HepG2 (cell line): ENCODE measurements around the gene SPTAN1. TPM values are rescaled to one million over a fixed set of nuclear protein-coding genes. Genes with fewer than 3 reads are reported as not detected.

Source experiments
- ATAC-seq: fragments of 200-7000 bp; cut with Tn5 transposase; 3 replicates; pipeline ENCODE4 v1.9.1; 2020; ENCODE audit warnings: mild to moderate bottlenecking, moderate library complexity
- BruUV-seq: library from RNA; stranded (reverse); fragments of 400-500 nt; replicated peaks from 2 replicates; lab custom pipeline; 2021; lab: Mats Ljungman, UMichigan
- CTCF ChIA-PET: fragments of 300-600 bp; formaldehyde crosslinking; extraction: SDS; loops from one replicate; lab custom pipeline; 2021; ENCODE audit warnings: low total read pairs, inconsistent platforms, low intra/inter-chr PET ratio; lab: Yijun Ruan, JAX
- POLR2A ChIA-PET: fragments of 350-600 bp; sonication (Branson Sonifier 250); formaldehyde crosslinking; loops from one replicate; lab custom pipeline; 2020; ENCODE audit warnings: antibody characterized with exemption, inconsistent platforms; lab: Yijun Ruan, JAX
- DNase-seq: peaks from one replicate; pipeline ENCODE4 v3.0.0-alpha.2; 2015; ENCODE audit warnings: low spot score
- FAIRE-seq: peaks from 3 replicates; lab custom pipeline; 2011; peaks lifted over from hg19 to GRCh38; lab: Jason Lieb, UNC
- H2AFZ ChIP-seq: one replicate; pipeline ENCODE4 v1.6.1; 2011; ENCODE audit warnings: low read length, inconsistent platforms
- H3K27ac ChIP-seq: fragments of 300-600 bp; 3 replicates; pipeline ENCODE4 v1.8.0; 2011; ENCODE audit warnings: mixed run types, mild to moderate bottlenecking, mixed read lengths, low read length, inconsistent platforms; ENCODE audit not compliant: insufficient read depth; ENCODE audit errors: extremely low read length
- H3K27me3 ChIP-seq, 2 experiments: fragments of 200-600 bp in 1 of 2; 2 replicates in 1 of 2; 3 replicates in 1 of 2; pipeline versions ENCODE4 v1.6.0 to v1.8.0; 2011; ENCODE audit warnings: low read length in 2 of 2, mild to moderate bottlenecking in 2 of 2, moderate library complexity in 2 of 2, inconsistent platforms in 1 of 2; ENCODE audit not compliant: insufficient read depth in 2 of 2, control insufficient read depth in 1 of 2
- H3K36me3 ChIP-seq, 2 experiments: fragments of 200-600 bp in 1 of 2; replicated peaks in 1 of 2; 2 replicates in 1 of 2; 3 replicates in 1 of 2; pipeline versions ENCODE4 v1.5.1 to v1.8.0; 2011; ENCODE audit warnings: low read length in 2 of 2, inconsistent platforms in 1 of 2; ENCODE audit not compliant: insufficient read depth in 2 of 2, control insufficient read depth in 1 of 2
- H3K4me1 ChIP-seq: 2 replicates; pipeline ENCODE4 v1.5.1; 2012; ENCODE audit warnings: low read length, inconsistent platforms; ENCODE audit not compliant: insufficient read depth
- H3K4me2 ChIP-seq: 2 replicates; pipeline ENCODE4 v1.6.0; 2011; ENCODE audit warnings: low read depth, low read length, inconsistent platforms
- H3K4me3 ChIP-seq, 3 experiments: fragments of 200-600 bp in 1 of 3; sonication (generic), shearing (Covaris generic) in 1 of 3; replicated peaks in 1 of 3; 2 replicates each; pipeline ENCODE4 v1.5.1; 2011 to 2016; ENCODE audit warnings: low read length in 3 of 3, inconsistent platforms in 2 of 3, low read depth in 2 of 3, mild to moderate bottlenecking in 2 of 3, control low read depth in 1 of 3, mixed read lengths in 1 of 3; ENCODE audit not compliant: insufficient read depth in 1 of 3
- H3K79me2 ChIP-seq: one replicate; pipeline ENCODE4 v1.6.1; 2011; ENCODE audit warnings: low read length, inconsistent platforms; ENCODE audit not compliant: insufficient read depth
- H3K9ac ChIP-seq: 2 replicates; pipeline ENCODE4 v1.6.0; 2011; ENCODE audit warnings: mild to moderate bottlenecking, low read depth, low read length, inconsistent platforms; ENCODE audit not compliant: insufficient read depth
- H3K9me3 ChIP-seq: 2 replicates; pipeline ENCODE4 v1.5.1; 2012; ENCODE audit warnings: mild to moderate bottlenecking, low read length
- H4K20me1 ChIP-seq: 2 replicates; pipeline ENCODE4 v1.6.0; 2011; ENCODE audit warnings: inconsistent platforms, mild to moderate bottlenecking, low read length, moderate library complexity; ENCODE audit not compliant: insufficient read depth
- ARID2 ChIP-seq: sonication (generic); formaldehyde crosslinking; IDR thresholded peaks from 2 replicates; pipeline ENCODE4 v1.8.1; 2022; ENCODE audit warnings: mild to moderate bottlenecking, missing genetic modification reagents, borderline replicate concordance
- FOXA1 ChIP-seq, 2 experiments: fragments of 450-650 bp in 1 of 2; sonication (generic) in 1 of 2; formaldehyde crosslinking in 1 of 2; IDR thresholded peaks; 2 replicates each; pipeline versions ENCODE4 v1.4.0 to v1.6.1; 2016 to 2020; ENCODE audit warnings: missing genetic modification reagents in 1 of 2
- HNRNPUL1 ChIP-seq: fragments of 200-400 bp; formaldehyde crosslinking; IDR thresholded peaks from 2 replicates; pipeline ENCODE4 v1.6.1; 2017; ENCODE audit warnings: low read depth, mild to moderate bottlenecking, low read length, moderate library complexity
- ZMYM2 ChIP-seq: sonication (generic); formaldehyde crosslinking; IDR thresholded peaks from 2 replicates; pipeline ENCODE4 v1.8.0; 2022; ENCODE audit warnings: mild to moderate bottlenecking, missing genetic modification reagents
- ZNF557 ChIP-seq: sonication (generic); formaldehyde crosslinking; IDR thresholded peaks from 2 replicates; pipeline ENCODE4 v1.4.0; 2020; ENCODE audit warnings: missing genetic modification reagents
- WGBS: methylation state at CpG from one replicate; pipeline ENCODE4 v1.1.6; 2017; ENCODE audit warnings: low lambda C conversion rate; 5-methylcytosine and 5-hydroxymethylcytosine counted together
- in situ Hi-C: cut with HindIII; loops from 2 replicates; pipeline ENCODE4 v1.10.0; 2017; ENCODE audit warnings: low pct_unique_long_range_greater_than_20kb; ENCODE audit not compliant: extremely low pct_ligation_motif_present
- intact Hi-C: fragments of 100-400 bp; cut with micrococcal nuclease; formaldehyde crosslinking; loops from one replicate; pipeline ENCODE4 v1.10.0; 2022; ENCODE audit not compliant: unreplicated experiment
- polyA plus RNA-seq, 8 experiments: library from polyadenylated mRNA; depleted of rRNA in 3 of 8; stranded (reverse) in 7 of 8; unstranded in 1 of 8; fragments of >200 nt; fragmentation: Illumina TruSeq in 4 of 8; extraction: Trizol in 4 of 8; gene quantifications; 2 replicates each; pipeline versions ENCODE4 v1.2.1 to v1.2.3, GENCODE V29; 2011 to 2016; ENCODE audit warnings: low read depth in 4 of 8, missing spikeins in 1 of 8, mixed read lengths in 1 of 8; ENCODE audit not compliant: insufficient read depth in 1 of 8
- total RNA-seq, 5 experiments: library from RNA; depleted of rRNA; stranded (reverse); fragments of >200 nt; fragmentation: Illumina TruSeq; extraction: Trizol; gene quantifications; 2 replicates each; pipeline ENCODE4 v1.2.3, GENCODE V29; 2016; ENCODE audit warnings: low read depth in 1 of 5
- TF ChIP-seq, protein P1 (sequence below): sonication (generic); formaldehyde crosslinking; IDR thresholded peaks from 2 replicates; pipeline ENCODE4 v1.4.0; 2020; ENCODE audit warnings: missing genetic modification reagents, borderline replicate concordance
- TF ChIP-seq, protein P2 (sequence below): sonication (generic); formaldehyde crosslinking; IDR thresholded peaks from 2 replicates; pipeline ENCODE4 v1.5.0; 2020; ENCODE audit warnings: missing genetic modification reagents

SPTAN1 gene
- total and polyA plus RNA-seq, 2 of the 13 experiments (the other 11 are each of a cell fraction or from before 2014, with no cell fraction given), result 106 to 111 TPM

DNA sequence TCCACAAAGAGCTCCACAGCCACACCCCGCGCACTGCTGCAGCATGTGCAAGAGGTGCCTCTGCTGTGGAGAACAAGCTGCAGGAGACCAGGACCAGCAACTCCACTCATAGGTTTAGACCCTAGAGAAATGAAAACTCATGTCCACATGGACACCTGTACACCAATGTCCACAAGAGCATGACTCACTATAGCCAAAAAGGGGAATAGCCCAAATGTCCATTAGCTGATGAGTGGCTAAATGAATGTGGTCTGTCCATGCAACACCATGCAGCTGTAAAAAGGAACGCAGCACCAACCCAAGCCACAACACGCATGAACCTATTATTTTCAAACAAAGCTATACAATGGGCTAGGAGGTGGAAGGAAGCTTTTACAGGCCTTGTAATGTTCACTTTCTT is 86.2 kb downstream of the SPTAN1 start (continued):
- TF ChIP-seq, protein P1, sequence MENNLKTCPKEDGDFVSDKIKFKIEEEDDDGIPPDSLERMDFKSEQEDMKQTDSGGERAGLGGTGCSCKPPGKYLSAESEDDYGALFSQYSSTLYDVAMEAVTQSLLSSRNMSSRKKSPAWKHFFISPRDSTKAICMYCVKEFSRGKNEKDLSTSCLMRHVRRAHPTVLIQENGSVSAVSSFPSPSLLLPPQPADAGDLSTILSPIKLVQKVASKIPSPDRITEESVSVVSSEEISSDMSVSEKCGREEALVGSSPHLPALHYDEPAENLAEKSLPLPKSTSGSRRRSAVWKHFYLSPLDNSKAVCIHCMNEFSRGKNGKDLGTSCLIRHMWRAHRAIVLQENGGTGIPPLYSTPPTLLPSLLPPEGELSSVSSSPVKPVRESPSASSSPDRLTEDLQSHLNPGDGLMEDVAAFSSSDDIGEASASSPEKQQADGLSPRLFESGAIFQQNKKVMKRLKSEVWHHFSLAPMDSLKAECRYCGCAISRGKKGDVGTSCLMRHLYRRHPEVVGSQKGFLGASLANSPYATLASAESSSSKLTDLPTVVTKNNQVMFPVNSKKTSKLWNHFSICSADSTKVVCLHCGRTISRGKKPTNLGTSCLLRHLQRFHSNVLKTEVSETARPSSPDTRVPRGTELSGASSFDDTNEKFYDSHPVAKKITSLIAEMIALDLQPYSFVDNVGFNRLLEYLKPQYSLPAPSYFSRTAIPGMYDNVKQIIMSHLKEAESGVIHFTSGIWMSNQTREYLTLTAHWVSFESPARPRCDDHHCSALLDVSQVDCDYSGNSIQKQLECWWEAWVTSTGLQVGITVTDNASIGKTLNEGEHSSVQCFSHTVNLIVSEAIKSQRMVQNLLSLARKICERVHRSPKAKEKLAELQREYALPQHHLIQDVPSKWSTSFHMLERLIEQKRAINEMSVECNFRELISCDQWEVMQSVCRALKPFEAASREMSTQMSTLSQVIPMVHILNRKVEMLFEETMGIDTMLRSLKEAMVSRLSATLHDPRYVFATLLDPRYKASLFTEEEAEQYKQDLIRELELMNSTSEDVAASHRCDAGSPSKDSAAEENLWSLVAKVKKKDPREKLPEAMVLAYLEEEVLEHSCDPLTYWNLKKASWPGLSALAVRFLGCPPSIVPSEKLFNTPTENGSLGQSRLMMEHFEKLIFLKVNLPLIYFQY (CRISPR knock-in tag), result no peak
- TF ChIP-seq HNRNPUL1, result no peak

DNA sequence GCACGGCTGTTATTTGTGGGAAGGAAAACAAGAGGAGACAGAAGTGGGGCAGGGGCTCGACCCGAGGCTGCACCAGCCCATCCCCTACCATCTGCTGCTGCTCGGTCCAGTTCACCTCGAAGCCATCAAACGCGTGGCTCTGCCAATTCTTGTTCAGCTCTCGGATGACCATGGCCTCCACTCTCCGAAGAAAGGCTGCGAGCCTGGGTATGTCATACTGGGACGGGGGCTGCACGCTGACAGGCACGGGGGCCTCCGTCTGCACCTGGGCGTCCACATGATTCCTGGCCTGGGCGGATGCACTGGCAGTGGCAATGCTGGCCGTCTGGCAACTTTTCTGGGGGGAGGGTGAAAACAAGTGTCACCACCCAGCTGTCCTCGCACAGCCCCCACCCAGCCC is 88.2 kb downstream of the SPTAN1 start:
- H3K9me3 ChIP-seq, result no peaks in the 10 kb centered on the region
- CTCF ChIA-PET, result no interaction called here
- TF ChIP-seq ARID2 (CRISPR knock-in tag) (no peak), FOXA1 (IDR thresholded peaks at IDR 0.05) (no peak), FOXA1 (CRISPR knock-in tag; IDR thresholded peaks at IDR 0.05) (no peak), ZMYM2 (no peak), ZNF557 (no peak)
- TF ChIP-seq, protein P2, sequence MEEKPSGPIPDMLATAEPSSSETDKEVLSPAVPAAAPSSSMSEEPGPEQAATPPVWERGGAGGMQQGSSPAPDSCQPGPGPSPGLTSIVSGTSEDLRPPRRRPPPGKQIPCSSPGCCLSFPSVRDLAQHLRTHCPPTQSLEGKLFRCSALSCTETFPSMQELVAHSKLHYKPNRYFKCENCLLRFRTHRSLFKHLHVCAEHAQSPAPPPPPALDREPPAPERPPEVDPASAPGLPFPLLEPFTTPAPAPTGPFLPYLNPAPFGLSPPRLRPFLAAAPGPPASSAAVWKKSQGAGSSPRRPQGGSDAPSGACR (CRISPR knock-in tag), result no peak
- TF ChIP-seq, all 625 proteins: peak for 0
- H3K79me2 ChIP-seq, result no peaks in the 10 kb centered on the region
- FAIRE-seq (no peak), DNase-seq (no peak), ATAC-seq (no peak)
- H3K27ac ChIP-seq, result no peak overlapping the region
- intact Hi-C loops (no loop called here), in situ Hi-C loops (no loop called here)
- no peaks in the 10 kb centered on the region for H4K20me1 ChIP-seq
- H3K36me3 ChIP-seq, result peaks cover 5 to 9% of the 10 kb centered on the region in 2 experiments; a peak in 2 of 5 replicates
- H3K4me2 ChIP-seq, result no peak overlapping the region
- WGBS, result 98% methylated on average over 8 of the region's 18 CpGs
- H3K4me1 ChIP-seq, result peaks cover 13% of the 10 kb centered on the region
- H2AFZ ChIP-seq, result no peak overlapping the region
- BruUV-seq, result no TSS peak
- no peaks in the 10 kb centered on the region for H3K27me3 ChIP-seq
- H3K4me3 ChIP-seq, result no peak overlapping the region
- H3K9ac ChIP-seq, result no peak overlapping the region
- POLR2A ChIA-PET, result no interaction called here
